Neural cell (in vitro differentiated cells): ENCODE measurements around the gene C11orf21. TPM values are rescaled to one million over a fixed set of nuclear protein-coding genes. Genes with fewer than 3 reads are reported as not detected.

ENCODE experiments used
- H2AFZ ChIP-seq: fragments of 200-600, 300-800 bp; sonication (generic), shearing (Covaris generic); 2 replicates; pipeline ENCODE4 v1.6.0; 2014; ENCODE audit warnings: low read depth, mild to moderate bottlenecking, antibody characterized with exemption, low read length, moderate library complexity
- H3F3A ChIP-seq: fragments of 200-600 bp; shearing (Covaris generic); 2 replicates; pipeline ENCODE4 v1.6.1; 2016; ENCODE audit warnings: mild to moderate bottlenecking, moderate library complexity, mixed read lengths, antibody characterized with exemption, low read length; ENCODE audit not compliant: insufficient read depth, poor library complexity, severe bottlenecking
- H3K27ac ChIP-seq: fragments of 200-600, 300-800 bp; sonication (generic), shearing (Covaris generic); 2 replicates; pipeline ENCODE4 v1.5.1; 2014; ENCODE audit warnings: mild to moderate bottlenecking, low read length, moderate library complexity
- H3K27me3 ChIP-seq: fragments of 300-800, 200-600 bp; sonication (generic), shearing (Covaris generic); 2 replicates; pipeline ENCODE4 v1.6.0; 2014; ENCODE audit warnings: mild to moderate bottlenecking, low read depth, low read length, moderate library complexity; ENCODE audit not compliant: insufficient read depth
- H3K36me3 ChIP-seq: fragments of 300-800, 200-600 bp; sonication (generic), shearing (Covaris generic); 2 replicates; pipeline ENCODE4 v1.5.1; 2014; ENCODE audit warnings: mild to moderate bottlenecking, antibody characterized with exemption, low read length, moderate library complexity; ENCODE audit not compliant: insufficient read depth
- H3K4me2 ChIP-seq: fragments of 300-800, 200-600 bp; sonication (generic), shearing (Covaris generic); 2 replicates; pipeline ENCODE4 v1.6.0; 2014; ENCODE audit warnings: mild to moderate bottlenecking, low read length
- H3K4me3 ChIP-seq: fragments of 300-800, 200-600 bp; sonication (generic), shearing (Covaris generic); 2 replicates; pipeline ENCODE4 v1.5.1; 2014; ENCODE audit warnings: mild to moderate bottlenecking, low read length, moderate library complexity
- H3K79me2 ChIP-seq: fragments of 200-600 bp; shearing (Covaris generic); replicated peaks from 2 replicates; pipeline ENCODE4 v1.6.0; 2014; ENCODE audit warnings: mild to moderate bottlenecking, low read length, moderate library complexity; ENCODE audit not compliant: insufficient read depth
- H3K9ac ChIP-seq: fragments of 300-800, 200-600 bp; sonication (generic), shearing (Covaris generic); 2 replicates; pipeline ENCODE4 v1.6.1; 2016; ENCODE audit warnings: mild to moderate bottlenecking, low read length, mixed read lengths
- H3K9me2 ChIP-seq: fragments of 200-600 bp; shearing (Covaris generic); 2 replicates; pipeline ENCODE4 v1.6.1; 2016; ENCODE audit warnings: mild to moderate bottlenecking, low read length, mixed read lengths; ENCODE audit not compliant: insufficient read depth
- H3K9me3 ChIP-seq: fragments of 200-600, 300-800 bp; sonication (generic), shearing (Covaris generic); 2 replicates; pipeline ENCODE4 v1.6.1; 2016; ENCODE audit warnings: mild to moderate bottlenecking, mixed run types, low read length, moderate library complexity, mixed read lengths
- H4K20me1 ChIP-seq: fragments of 200-600 bp; shearing (Covaris generic); 2 replicates; pipeline ENCODE4 v1.6.1; 2016; ENCODE audit warnings: mild to moderate bottlenecking, mixed run types; ENCODE audit not compliant: insufficient read depth
- CTCF ChIP-seq: fragments of 450-650 bp; IDR thresholded peaks from 2 replicates; pipeline ENCODE4 v1.5.1; 2014; ENCODE audit warnings: antibody characterized with exemption, mild to moderate bottlenecking, moderate library complexity; ENCODE audit not compliant: poor library complexity, severe bottlenecking
- EP300 ChIP-seq: fragments of 450-650 bp; conservative IDR thresholded peaks from 2 replicates; pipeline ENCODE4 v1.6.1; 2014; ENCODE audit warnings: antibody characterized with exemption, mild to moderate bottlenecking, moderate library complexity; ENCODE audit not compliant: poor library complexity, severe bottlenecking
- EZH2 ChIP-seq: fragments of 200-600, 300-800 bp; shearing (Covaris generic), sonication (generic); IDR thresholded peaks from 2 replicates; pipeline ENCODE4 v1.6.1; 2014; ENCODE audit warnings: antibody characterized with exemption, low read length, borderline replicate concordance, mild to moderate bottlenecking; ENCODE audit not compliant: insufficient read depth, poor library complexity, severe bottlenecking
- MXI1 ChIP-seq: fragments of 450-650 bp; conservative IDR thresholded peaks from 2 replicates; pipeline ENCODE4 v1.6.1; 2014; ENCODE audit warnings: antibody characterized with exemption, mild to moderate bottlenecking; ENCODE audit not compliant: poor library complexity, severe bottlenecking
- POLR2AphosphoS5 ChIP-seq: IDR thresholded peaks from 2 replicates; pipeline ENCODE4 v1.6.1; 2012
- RAD21 ChIP-seq: fragments of 450-650 bp; conservative IDR thresholded peaks from 2 replicates; pipeline ENCODE4 v1.6.1; 2014; ENCODE audit warnings: antibody characterized with exemption, mild to moderate bottlenecking, moderate library complexity
- REST ChIP-seq: IDR thresholded peaks from 2 replicates; pipeline ENCODE4 v1.6.1; 2012; ENCODE audit warnings: borderline replicate concordance
- SMC3 ChIP-seq: fragments of 450-650 bp; conservative IDR thresholded peaks from 2 replicates; pipeline ENCODE4 v1.6.1; 2014; ENCODE audit warnings: antibody characterized with exemption, mild to moderate bottlenecking, moderate library complexity; ENCODE audit not compliant: poor library complexity
- TAF1 ChIP-seq: IDR thresholded peaks from 2 replicates; pipeline ENCODE4 v1.6.1; 2012; ENCODE audit warnings: low read depth
- polyA plus RNA-seq: library from polyadenylated mRNA; depleted of rRNA; stranded (reverse); fragments of >200 nt; gene quantifications from 2 replicates; pipeline ENCODE4 v1.2.3, GENCODE V29; 2014

The C11orf21 gene
- polyA plus RNA-seq, 1 donor from 2014 or later: not detected

- Histone ChIP-seq H3K9me2 (no peaks in the 10 kb centered on the region), H4K20me1 (no peaks in the 10 kb centered on the region), H3K79me2 (no peaks in the 10 kb centered on the region), H3K27me3 (no peaks in the 10 kb centered on the region), H3K27ac (no peak overlapping the region), H3K4me3 (no peak overlapping the region), H2AFZ (no peak overlapping the region), H3K9me3 (no peaks in the 10 kb centered on the region), H3K4me2 (no peak overlapping the region), H3K9ac (no peak overlapping the region), H3F3A (no peaks in the 10 kb centered on the region), H3K36me3 (no peaks in the 10 kb centered on the region)
- TF ChIP-seq EZH2: no peak
- no peak for TF ChIP-seq RAD21
- no peak for TF ChIP-seq MXI1
- no peak for TF ChIP-seq TAF1
- TF ChIP-seq SMC3: no peak
- TF ChIP-seq POLR2AphosphoS5: no peak
These were observed 2.6 kb downstream of the C11orf21 start for GRCh38 chr11:2298795-2299761.

- Histone ChIP-seq H4K20me1 (no peaks in the 10 kb centered on the region), H3K27me3 (no peaks in the 10 kb centered on the region), H3K36me3 (no peaks in the 10 kb centered on the region), H3K9ac (no peak overlapping the region), H3K4me3 (no peak overlapping the region), H3K9me3 (no peaks in the 10 kb centered on the region), H3K4me2 (no peak overlapping the region), H3F3A (no peaks in the 10 kb centered on the region), H3K9me2 (no peaks in the 10 kb centered on the region), H3K79me2 (no peaks in the 10 kb centered on the region), H3K27ac (no peak overlapping the region), H2AFZ (no peak overlapping the region)
- TF ChIP-seq REST (no peak), EP300 (no peak), TAF1 (no peak), EZH2 (no peak), SMC3 (no peak), POLR2AphosphoS5 (no peak), CTCF (no peak), MXI1 (no peak), RAD21 (no peak)
These were observed 3.5 kb downstream of the C11orf21 start for GRCh38 chr11:2298131-2298794.
